H7 (cell line): ENCODE results near the gene SEL1L3. TPM values are rescaled to one million over a fixed set of nuclear protein-coding genes. Genes with fewer than 3 reads are reported as not detected.

Source experiments
- DNase-seq: peaks from one replicate; pipeline ENCODE4 v3.0.0; 2012
- H3K27me3 ChIP-seq: 2 replicates; pipeline ENCODE4 v1.6.0; 2011; ENCODE audit warnings: mild to moderate bottlenecking, low read length; ENCODE audit not compliant: control insufficient read depth, insufficient read depth
- H3K36me3 ChIP-seq: replicated peaks from 2 replicates; pipeline ENCODE4 v1.5.1; 2011; ENCODE audit warnings: low read length; ENCODE audit not compliant: control insufficient read depth, insufficient read depth
- H3K4me3 ChIP-seq: 2 replicates; pipeline ENCODE4 v1.5.1; 2011; ENCODE audit warnings: low read depth, mild to moderate bottlenecking, control low read depth, low read length, moderate library complexity; ENCODE audit not compliant: insufficient read depth
- total RNA-seq: library from RNA; depleted of rRNA; stranded (reverse); fragments of >200 nt; shearing (Covaris generic); gene quantifications from 2 replicates; pipeline ENCODE4 v1.2.3, GENCODE V29; 2014

Gene SEL1L3
- total RNA-seq, 1 experiment from 2014 or later, result 25.1 TPM

DNA sequence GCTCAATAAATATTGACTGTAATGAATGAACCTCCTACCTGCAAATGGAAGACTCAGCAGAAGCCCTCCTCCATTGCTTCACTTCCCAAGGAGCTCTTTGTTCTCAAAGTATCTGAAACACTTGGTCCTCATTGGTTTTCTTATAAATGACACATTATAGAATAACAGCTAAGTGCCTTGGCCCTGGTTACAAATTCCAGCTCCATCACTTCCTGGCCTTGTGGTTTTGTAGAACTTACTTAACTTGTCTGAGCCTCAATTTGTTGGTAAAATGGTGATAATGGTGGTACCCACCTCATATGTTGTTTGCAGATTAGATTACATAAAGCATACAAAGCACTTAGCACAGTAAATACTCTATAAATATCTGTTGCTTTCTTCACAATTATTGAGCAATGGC, 26.0 kb upstream of the SEL1L3 start:
- Histone ChIP-seq H3K27me3 (no peaks in the 10 kb centered on the region), H3K4me3 (no peak overlapping the region), H3K36me3 (no peaks in the 10 kb centered on the region)
- no peak for DNase-seq

DNA sequence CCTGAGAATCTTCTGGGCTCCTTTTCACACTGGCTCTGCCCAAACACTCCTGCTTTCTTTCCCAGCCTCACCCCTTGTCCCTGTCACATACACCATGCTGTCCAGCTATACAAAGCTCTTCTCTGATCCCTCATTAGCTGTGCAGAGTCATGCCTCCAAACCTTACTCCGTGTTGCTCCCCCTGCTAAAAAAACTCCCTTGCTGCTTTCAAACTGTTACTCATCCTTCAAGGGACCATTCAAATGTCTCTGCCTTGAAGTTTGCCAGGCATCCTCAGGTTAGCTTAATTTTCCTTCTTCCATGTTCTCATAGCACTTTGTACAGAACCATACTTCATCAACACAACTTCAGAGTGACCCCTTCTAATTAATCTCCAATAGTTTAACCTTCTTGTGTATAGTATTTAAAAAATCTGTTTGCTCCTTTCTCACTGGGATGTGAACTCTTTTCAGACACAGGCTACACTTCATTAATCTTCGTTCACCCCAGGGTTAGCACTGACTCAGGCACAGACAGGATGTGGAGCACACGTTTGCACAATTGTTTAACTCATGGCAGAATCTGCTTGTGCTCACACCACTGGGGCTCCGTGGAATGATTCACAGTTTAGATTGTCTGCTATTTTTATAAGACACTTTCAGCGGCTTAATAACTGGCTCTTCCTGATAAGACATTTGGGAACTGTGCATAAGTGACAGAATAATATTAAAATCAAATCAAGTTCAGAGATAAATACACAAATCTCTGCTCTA, 21.4 kb upstream of the SEL1L3 start:
- H3K4me3 ChIP-seq, result no peak overlapping the region
- H3K27me3 ChIP-seq, result no peaks in the 10 kb centered on the region
- no peaks in the 10 kb centered on the region for H3K36me3 ChIP-seq
- no peak for DNase-seq

DNA sequence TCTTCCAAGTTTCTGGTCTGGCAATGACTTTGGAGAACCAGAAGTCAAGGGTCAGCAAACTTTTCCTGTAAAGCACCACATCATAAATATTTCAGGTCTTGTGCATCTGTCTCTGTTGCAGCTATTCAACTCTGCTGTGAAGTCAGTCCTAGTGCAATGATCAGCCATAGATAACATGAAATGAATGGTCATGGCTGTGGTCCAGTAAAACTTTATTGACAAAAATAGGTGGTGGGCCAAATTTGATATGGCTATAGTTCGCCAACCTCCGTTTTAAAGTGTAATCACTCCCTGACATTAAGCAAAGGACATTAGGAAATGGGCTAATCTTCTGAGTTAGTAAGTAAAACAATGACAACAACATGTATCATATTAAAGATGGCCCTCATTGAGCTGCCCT, 20.8 kb upstream of the SEL1L3 start:
- Histone ChIP-seq H3K27me3 (no peaks in the 10 kb centered on the region), H3K36me3 (no peaks in the 10 kb centered on the region), H3K4me3 (no peak overlapping the region)
- DNase-seq, result no peak

- no peak overlapping the region for H3K4me3 ChIP-seq
- no peak for DNase-seq
- no peaks in the 10 kb centered on the region for H3K36me3 ChIP-seq
- H3K27me3 ChIP-seq, result no peaks in the 10 kb centered on the region
These were observed 19.4 kb upstream of the SEL1L3 start for GRCh38 chr4:25882226-25882625.

DNA sequence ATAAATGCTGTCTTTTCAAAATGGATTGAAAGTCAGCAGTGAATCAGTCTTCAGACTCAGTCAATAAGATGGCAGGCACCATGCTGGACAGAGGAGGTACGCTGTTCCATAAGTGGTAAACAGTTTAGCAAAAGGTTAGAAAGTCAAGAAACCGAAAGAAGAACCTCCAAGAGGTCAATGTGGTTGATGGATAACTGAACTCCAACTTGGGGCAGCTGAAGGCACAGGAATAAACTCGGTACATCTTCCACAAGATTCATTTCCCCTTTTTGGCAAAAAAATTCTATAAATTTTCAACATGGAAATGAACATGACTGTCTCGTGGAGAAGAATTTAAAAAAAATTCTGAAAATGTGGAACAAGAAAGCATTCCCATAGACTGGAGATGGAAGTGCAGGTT, 18.4 kb upstream of the SEL1L3 start:
- Histone ChIP-seq H3K36me3 (no peaks in the 10 kb centered on the region), H3K27me3 (no peaks in the 10 kb centered on the region), H3K4me3 (no peak overlapping the region)
- no peak for DNase-seq

DNA sequence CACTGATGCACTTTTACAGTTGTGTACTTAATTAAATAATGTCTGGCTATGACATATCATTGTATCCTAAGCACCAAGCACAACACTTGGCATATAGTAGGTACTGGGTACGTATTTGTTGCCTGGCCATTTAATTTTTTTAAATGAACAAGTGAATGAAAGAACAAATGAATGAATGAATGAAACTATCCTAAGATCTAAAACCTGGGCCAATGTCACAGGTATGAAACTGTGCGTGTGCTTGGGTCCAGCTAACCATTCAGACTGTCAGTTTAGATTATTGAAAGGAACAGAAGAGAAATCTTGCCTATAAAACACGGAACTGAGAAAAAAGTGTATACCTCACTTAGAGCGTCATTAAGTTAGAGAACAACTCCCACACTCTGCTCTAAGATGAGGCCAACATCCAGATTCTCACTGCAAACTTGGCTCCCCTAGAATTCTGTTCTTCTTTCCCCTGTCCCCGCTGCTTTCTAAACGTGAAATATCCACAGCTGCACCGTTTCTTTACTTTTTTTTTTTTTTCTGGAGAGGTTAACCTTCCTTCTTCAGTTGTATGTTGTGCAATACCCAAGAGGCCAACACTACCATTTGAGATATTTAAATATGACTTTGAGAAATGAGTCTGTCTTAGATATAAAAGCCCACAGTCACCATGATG, 17.3 kb upstream of the SEL1L3 start:
- Histone ChIP-seq H3K36me3 (no peaks in the 10 kb centered on the region), H3K4me3 (no peak overlapping the region), H3K27me3 (no peaks in the 10 kb centered on the region)
- no peak for DNase-seq

- no peaks in the 10 kb centered on the region for H3K27me3 ChIP-seq
- no peak for DNase-seq
- H3K36me3 ChIP-seq, result no peaks in the 10 kb centered on the region
- no peak overlapping the region for H3K4me3 ChIP-seq
These were observed 16.8 kb upstream of the SEL1L3 start for GRCh38 chr4:25879587-25879986.

- DNase-seq, result no peak
- Histone ChIP-seq H3K27me3 (no peaks in the 10 kb centered on the region), H3K4me3 (no peak overlapping the region), H3K36me3 (no peaks in the 10 kb centered on the region)
These were observed 16.4 kb upstream of the SEL1L3 start for GRCh38 chr4:25879091-25879584.

GRCh38 chr4:25878676-25879075, 15.9 kb upstream of the SEL1L3 start:
- no peak overlapping the region for H3K4me3 ChIP-seq
- no peaks in the 10 kb centered on the region for H3K36me3 ChIP-seq
- H3K27me3 ChIP-seq, result no peaks in the 10 kb centered on the region
- no peak for DNase-seq

DNA sequence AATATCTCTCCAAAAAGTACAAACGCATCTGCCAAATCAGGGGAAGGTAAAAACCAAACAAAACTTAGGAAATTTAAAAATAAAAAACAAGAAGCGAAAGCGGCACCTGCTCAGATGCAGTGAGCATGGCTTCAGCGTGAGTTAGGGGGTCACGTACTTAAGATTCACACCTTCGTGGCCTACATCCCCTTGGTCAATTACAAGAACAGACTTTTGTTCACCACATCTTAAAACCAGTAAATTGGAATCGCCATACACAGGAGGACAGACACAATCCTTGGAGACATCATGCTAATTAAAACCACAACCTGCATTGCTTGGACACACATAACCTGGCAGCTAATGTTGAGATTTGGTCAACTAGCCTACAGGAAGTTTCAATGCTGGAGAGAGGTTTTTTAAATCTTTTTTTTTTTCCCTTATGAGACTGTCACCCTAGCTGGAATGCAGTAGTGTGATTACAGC, 12.5 kb upstream of the SEL1L3 start:
- no peaks in the 10 kb centered on the region for H3K27me3 ChIP-seq
- no peak overlapping the region for H3K4me3 ChIP-seq
- no peak for DNase-seq
- H3K36me3 ChIP-seq, result no peaks in the 10 kb centered on the region

GRCh38 chr4:25874655-25875054, 11.9 kb upstream of the SEL1L3 start:
- Histone ChIP-seq H3K36me3 (no peaks in the 10 kb centered on the region), H3K4me3 (no peak overlapping the region), H3K27me3 (no peaks in the 10 kb centered on the region)
- DNase-seq, result no peak

DNA sequence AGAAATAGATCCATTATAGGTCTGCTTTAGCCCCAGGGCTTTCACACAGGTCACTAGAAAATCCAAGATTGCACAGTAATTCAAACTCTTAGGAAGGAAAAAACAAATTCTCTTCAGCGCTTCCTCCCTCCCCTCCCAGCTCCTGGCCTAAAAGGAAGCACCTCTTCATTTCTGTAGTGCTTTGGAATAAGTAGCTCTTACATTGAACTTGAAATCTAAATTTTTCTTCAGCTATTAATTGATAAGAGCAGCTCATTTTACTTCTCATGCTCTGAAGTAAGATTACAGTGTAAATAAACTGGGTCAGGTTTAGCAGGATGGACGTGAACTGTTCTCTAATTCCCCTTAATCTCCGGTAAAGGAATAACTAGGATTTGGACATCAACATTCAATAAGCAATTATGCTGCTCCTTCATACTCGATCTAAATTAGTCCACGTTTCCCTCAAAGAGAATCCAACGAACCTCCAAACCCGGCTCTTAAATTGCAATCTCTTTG, 10.9 kb upstream of the SEL1L3 start:
- Histone ChIP-seq H3K4me3 (no peak overlapping the region), H3K27me3 (no peaks in the 10 kb centered on the region), H3K36me3 (no peaks in the 10 kb centered on the region)
- no peak for DNase-seq

GRCh38 chr4:25872851-25873631, 10.3 kb upstream of the SEL1L3 start:
- Histone ChIP-seq H3K27me3 (no peaks in the 10 kb centered on the region), H3K36me3 (no peaks in the 10 kb centered on the region), H3K4me3 (no peak overlapping the region)
- no peak for DNase-seq

DNA sequence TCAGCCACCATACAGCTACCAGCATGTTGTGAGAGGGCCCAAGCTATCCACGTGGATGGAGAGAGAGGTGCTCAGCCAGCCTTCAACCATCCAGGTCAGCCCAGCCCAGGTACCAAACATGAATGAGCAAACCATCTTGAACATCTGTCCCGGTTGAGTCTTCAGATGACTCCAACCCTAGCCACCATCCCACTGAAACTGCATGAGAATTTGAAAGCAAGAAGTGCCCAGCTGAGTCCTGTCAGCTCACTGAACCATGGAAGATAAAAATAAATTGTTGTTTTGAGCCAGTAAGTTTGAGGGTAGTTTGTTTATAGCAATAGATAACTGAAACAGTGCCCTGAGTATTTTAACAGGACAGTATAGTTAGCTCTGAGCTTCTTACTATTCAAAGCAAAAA, 7.3 kb upstream of the SEL1L3 start:
- Histone ChIP-seq H3K27me3 (peaks cover 3% of the 10 kb centered on the region), H3K36me3 (no peaks in the 10 kb centered on the region), H3K4me3 (no peak overlapping the region)
- no peak for DNase-seq
